ENCODE data around the gene CCNJL. TPM values are rescaled to one million over a fixed set of nuclear protein-coding genes. Genes with fewer than 3 reads are reported as not detected.

The CCNJL gene
- polyA plus RNA-seq, 1 donor (not counting 4 experiments of a cell fraction or from before 2014, with no cell fraction given): 1.6 TPM

- FAIRE-seq: no peak
- dilution Hi-C loops (cut with MboI; ENCODE audit: extremely low pct_ligation_motif_present, low sequenced_read_pairs): no loop called here
Observed at GRCh38 chr5:160326981-160327380, 14.6 kb upstream of the CCNJL start.

GRCh38 chr5:160325716-160326115 is 13.4 kb upstream of the CCNJL start:
- no peaks in the 10 kb centered on the region for H3K9me3 ChIP-seq (ENCODE audit: control insufficient read depth, low read depth, low read length)
- H3K9me1 ChIP-seq (ENCODE audit: control insufficient read depth, extremely low read depth, insufficient read depth, low read length): no peaks in the 10 kb centered on the region
- no peak overlapping the region for H3K27ac ChIP-seq (ENCODE audit: control insufficient read depth, insufficient read depth, low read length)
- DNase-seq (ENCODE audit: low read depth, low spot score): no peak
- H3K9ac ChIP-seq (ENCODE audit: control insufficient read depth, extremely low read depth, insufficient read depth, low read length): no peak overlapping the region
- peaks cover 2% of the 10 kb centered on the region for H3K27me3 ChIP-seq (ENCODE audit: control insufficient read depth, extremely low read depth, insufficient read depth, low read length)
- H4K20me1 ChIP-seq (ENCODE audit: control insufficient read depth, extremely low read depth, insufficient read depth, low read length): no peaks in the 10 kb centered on the region
- dilution Hi-C loops (cut with MboI; ENCODE audit: extremely low pct_ligation_motif_present, low sequenced_read_pairs): no loop called here
- no peak overlapping the region for H3K4me2 ChIP-seq (ENCODE audit: control insufficient read depth, extremely low read depth, insufficient read depth, low read depth, low read length)
- no peaks in the 10 kb centered on the region for H3K79me2 ChIP-seq (ENCODE audit: control insufficient read depth, insufficient read depth, low read length)
- no peak overlapping the region for H2AFZ ChIP-seq (ENCODE audit: control insufficient read depth, low read length)
- H3K36me3 ChIP-seq (ENCODE audit: control insufficient read depth in 2 of 2, extremely low read depth in 1 of 2, insufficient read depth in 2 of 2, low read length in 2 of 2): no peaks in the 10 kb centered on the region
- TF ChIP-seq CTCF (optimal IDR thresholded peaks at IDR 0.05 in 1 of 3, IDR thresholded peaks at IDR 0.05 in 1 of 3, conservative IDR thresholded peaks at IDR 0.05 in 1 of 3; ENCODE audit: extremely low read depth in 1 of 3, insufficient read depth in 2 of 3, low read length in 3 of 3): no peak
- TF ChIP-seq EZH2 (IDR thresholded peaks at IDR 0.05; ENCODE audit: low read length): no peak
- H3K4me3 ChIP-seq (ENCODE audit: control insufficient read depth in 2 of 3, extremely low read depth in 1 of 3, insufficient read depth in 2 of 3, low read depth in 1 of 3, low read length in 3 of 3): no peak overlapping the region
- H3K4me1 ChIP-seq (ENCODE audit: control insufficient read depth, extremely low read depth, insufficient read depth, low read length): no peaks in the 10 kb centered on the region
- no peak for FAIRE-seq

More at GRCh38 chr5:160326981-160327380, 14.6 kb upstream of the CCNJL start:
- Histone ChIP-seq H3K9me3 (ENCODE audit: control insufficient read depth, low read depth, low read length) (no peaks in the 10 kb centered on the region), H3K36me3 (ENCODE audit: control insufficient read depth in 2 of 2, extremely low read depth in 1 of 2, insufficient read depth in 2 of 2, low read length in 2 of 2) (no peaks in the 10 kb centered on the region), H3K9ac (ENCODE audit: control insufficient read depth, extremely low read depth, insufficient read depth, low read length) (no peak overlapping the region), H3K79me2 (ENCODE audit: control insufficient read depth, insufficient read depth, low read length) (no peaks in the 10 kb centered on the region), H4K20me1 (ENCODE audit: control insufficient read depth, extremely low read depth, insufficient read depth, low read length) (no peaks in the 10 kb centered on the region), H3K9me1 (ENCODE audit: control insufficient read depth, extremely low read depth, insufficient read depth, low read length) (no peaks in the 10 kb centered on the region), H2AFZ (ENCODE audit: control insufficient read depth, low read length) (no peak overlapping the region), H3K27me3 (ENCODE audit: control insufficient read depth, extremely low read depth, insufficient read depth, low read length) (peaks cover 2% of the 10 kb centered on the region), H3K4me2 (ENCODE audit: control insufficient read depth, extremely low read depth, insufficient read depth, low read depth, low read length) (no peak overlapping the region), H3K4me1 (ENCODE audit: control insufficient read depth, extremely low read depth, insufficient read depth, low read length) (no peaks in the 10 kb centered on the region), H3K4me3 (ENCODE audit: control insufficient read depth in 2 of 3, extremely low read depth in 1 of 3, insufficient read depth in 2 of 3, low read depth in 1 of 3, low read length in 3 of 3) (no peak overlapping the region), H3K27ac (ENCODE audit: control insufficient read depth, insufficient read depth, low read length) (no peak overlapping the region)
- DNase-seq (ENCODE audit: low read depth, low spot score): no peak
- no peak for TF ChIP-seq EZH2 (IDR thresholded peaks at IDR 0.05; ENCODE audit: low read length)

GRCh38 chr5:160324886-160325285 is 12.5 kb upstream of the CCNJL start:
- Histone ChIP-seq H3K79me2 (ENCODE audit: control insufficient read depth, insufficient read depth, low read length) (no peaks in the 10 kb centered on the region), H2AFZ (ENCODE audit: control insufficient read depth, low read length) (no peak overlapping the region), H3K27ac (ENCODE audit: control insufficient read depth, insufficient read depth, low read length) (no peak overlapping the region), H3K9me3 (ENCODE audit: control insufficient read depth, low read depth, low read length) (no peaks in the 10 kb centered on the region), H3K9me1 (ENCODE audit: control insufficient read depth, extremely low read depth, insufficient read depth, low read length) (no peaks in the 10 kb centered on the region), H3K4me2 (ENCODE audit: control insufficient read depth, extremely low read depth, insufficient read depth, low read depth, low read length) (no peak overlapping the region), H3K4me3 (ENCODE audit: control insufficient read depth in 2 of 3, extremely low read depth in 1 of 3, insufficient read depth in 2 of 3, low read depth in 1 of 3, low read length in 3 of 3) (no peak overlapping the region), H3K36me3 (ENCODE audit: control insufficient read depth in 2 of 2, extremely low read depth in 1 of 2, insufficient read depth in 2 of 2, low read length in 2 of 2) (no peaks in the 10 kb centered on the region), H3K27me3 (ENCODE audit: control insufficient read depth, extremely low read depth, insufficient read depth, low read length) (peaks cover 2% of the 10 kb centered on the region), H3K4me1 (ENCODE audit: control insufficient read depth, extremely low read depth, insufficient read depth, low read length) (no peaks in the 10 kb centered on the region), H3K9ac (ENCODE audit: control insufficient read depth, extremely low read depth, insufficient read depth, low read length) (no peak overlapping the region), H4K20me1 (ENCODE audit: control insufficient read depth, extremely low read depth, insufficient read depth, low read length) (no peaks in the 10 kb centered on the region)
- dilution Hi-C loops (cut with MboI; ENCODE audit: extremely low pct_ligation_motif_present, low sequenced_read_pairs): no loop called here
- DNase-seq (ENCODE audit: low read depth, low spot score) (no peak), FAIRE-seq (no peak)
- TF ChIP-seq CTCF (optimal IDR thresholded peaks at IDR 0.05 in 1 of 3, IDR thresholded peaks at IDR 0.05 in 1 of 3, conservative IDR thresholded peaks at IDR 0.05 in 1 of 3; ENCODE audit: extremely low read depth in 1 of 3, insufficient read depth in 2 of 3, low read length in 3 of 3): no peak
- no peak for TF ChIP-seq EZH2 (IDR thresholded peaks at IDR 0.05; ENCODE audit: low read length)

Data from keratinocyte (primary cell).